NCI-H2029 (cell line): Measurements from ENCODE around the gene ACO1.

Source experiments
- DNase-seq: peaks from one replicate; lab custom pipeline; 2025; lab: John Stamatoyannopoulos, UW

ACO1 gene

DNA sequence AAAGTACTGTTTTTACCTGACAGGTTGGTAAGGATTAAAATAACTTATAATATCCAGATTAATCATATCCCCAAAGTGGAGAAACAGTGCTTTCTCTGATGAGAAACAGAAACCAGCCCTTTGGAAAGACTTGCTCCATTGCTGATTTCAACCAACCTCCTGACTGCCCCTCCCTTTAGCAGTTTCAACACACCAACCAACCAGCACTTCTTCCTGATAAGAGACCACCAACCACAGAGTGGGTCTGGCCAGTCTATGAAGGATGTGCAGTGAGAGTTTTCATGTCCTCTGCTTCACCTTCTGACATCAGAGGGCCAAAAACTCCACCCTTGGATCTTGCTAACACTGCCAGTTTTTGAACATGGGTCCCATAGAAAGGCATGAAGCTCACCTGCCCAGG, 113.5 kb downstream of the ACO1 start:
- DNase-seq: no peak

DNA sequence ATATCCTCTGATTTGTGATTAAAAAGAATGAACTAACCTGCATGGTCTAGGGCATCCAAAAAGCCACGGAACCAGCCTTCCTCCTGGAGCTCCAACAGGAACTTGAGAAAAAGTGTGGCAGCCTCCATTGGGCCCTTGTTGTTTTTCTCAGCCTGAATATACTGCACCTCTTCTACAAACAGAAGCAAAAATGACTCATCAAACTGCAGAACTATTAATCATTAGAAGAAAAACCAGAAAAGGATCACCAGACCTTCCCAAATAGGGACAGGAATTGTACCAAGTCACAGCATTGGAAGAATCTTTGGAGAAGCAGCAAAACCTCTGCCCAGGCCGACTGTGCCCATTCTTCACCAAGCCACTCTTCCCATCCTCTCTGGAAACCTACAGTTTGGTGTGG, 116.3 kb downstream of the ACO1 start:
- DNase-seq: no peak

- no peak for DNase-seq
Measured at GRCh38 chr9:32501868-32502267, 117.4 kb downstream of the ACO1 start.

GRCh38 chr9:32502464-32502863, 118.0 kb downstream of the ACO1 start:
- DNase-seq: no peak

GRCh38 chr9:32503008-32503407, 118.6 kb downstream of the ACO1 start:
- DNase-seq: no peak
